ENCODE data around the gene SND1.
"Not testable (repeated sequence)": the region's sequence is repeated elsewhere in the genome, so short reads cannot be mapped to it uniquely, and the experiment has no call there.

The SND1 gene

DNA sequence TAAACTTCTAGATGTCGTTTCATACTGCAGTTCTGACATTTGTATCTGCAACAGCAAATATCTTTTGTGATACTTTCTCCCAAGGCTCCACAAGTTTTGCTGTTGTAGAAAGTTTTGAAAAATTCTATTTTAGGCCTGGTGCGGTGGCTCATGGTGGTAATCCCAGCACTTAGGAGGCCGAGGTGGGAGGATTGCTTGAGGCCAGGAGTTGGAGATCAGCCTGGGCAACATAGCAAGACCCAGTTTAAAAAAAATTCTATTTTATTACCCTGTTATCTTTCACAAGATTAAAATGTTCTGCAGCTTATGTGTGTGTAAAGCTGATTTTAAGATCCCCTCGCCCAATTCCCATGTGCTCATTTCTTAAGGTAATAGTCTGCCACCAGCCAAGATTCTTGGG is 1.4 kb downstream of the SND1 start:
- DNase-seq: no peak

DNA sequence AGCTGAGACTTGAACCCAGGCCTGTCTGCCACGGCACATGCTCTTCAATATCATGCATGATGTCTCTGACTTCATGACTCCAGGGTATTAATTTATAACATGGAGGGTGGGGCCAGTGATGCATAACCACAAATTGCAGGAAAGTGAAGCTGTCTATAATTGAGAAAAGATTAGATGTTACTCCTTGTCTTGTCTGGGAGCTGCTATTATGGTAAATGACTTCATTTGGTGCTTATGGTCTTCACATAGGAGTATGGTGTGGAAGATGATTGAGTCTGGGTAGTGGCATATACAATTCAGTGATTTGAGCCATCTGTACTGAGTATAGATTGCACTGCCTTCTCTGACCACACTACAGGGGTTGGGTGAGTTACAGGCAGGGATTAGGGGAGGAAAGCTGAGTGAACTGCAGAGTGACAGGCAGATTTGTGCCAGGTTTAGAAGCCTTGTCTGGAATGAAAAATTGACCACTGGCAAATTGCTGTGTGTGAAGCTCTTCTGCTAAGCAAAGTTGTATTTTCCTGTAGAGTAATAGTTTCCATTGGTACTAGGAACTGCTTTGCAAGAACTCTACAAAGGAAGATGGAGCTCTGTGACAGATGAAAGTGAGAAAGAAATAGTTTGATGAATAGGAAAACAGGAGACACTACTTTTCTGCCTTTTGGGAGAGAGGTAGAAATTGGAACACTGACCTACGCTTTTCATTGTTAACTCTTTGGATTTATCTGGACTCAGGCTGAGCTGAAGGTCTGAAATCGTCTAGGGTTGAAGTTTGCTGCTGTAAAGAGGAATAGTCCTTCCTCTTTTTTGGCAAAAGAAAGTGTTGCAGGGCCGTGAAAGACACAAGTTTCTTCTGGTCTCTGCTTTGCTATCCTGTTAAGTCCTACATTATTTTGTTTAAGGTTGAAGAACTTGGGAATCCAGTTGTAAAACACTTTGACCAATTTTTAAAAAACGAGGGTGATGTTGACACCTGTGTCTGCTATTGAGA is 2.7 kb downstream of the SND1 start:
- peak; percentile 31 for DNase-seq

GRCh38 chr7:127655720-127656119 is 3.7 kb downstream of the SND1 start:
- no peak for DNase-seq

GRCh38 chr7:127657500-127657899 is 5.5 kb downstream of the SND1 start:
- no peak for DNase-seq

- DNase-seq: no peak
These were observed 7.1 kb downstream of the SND1 start for GRCh38 chr7:127658970-127659630.

- DNase-seq: no peak
These were observed 13.9 kb downstream of the SND1 start for GRCh38 chr7:127665922-127666321.

- no peak for DNase-seq
These were observed 14.6 kb downstream of the SND1 start for GRCh38 chr7:127666602-127667001.

- DNase-seq: peak; percentile 54
These were observed 15.2 kb downstream of the SND1 start for GRCh38 chr7:127667017-127667670.

- DNase-seq: peak; percentile 19
These were observed 16.0 kb downstream of the SND1 start for GRCh38 chr7:127667759-127668530.

- DNase-seq: no peak
These were observed 19.3 kb downstream of the SND1 start for GRCh38 chr7:127671341-127671740.

DNA sequence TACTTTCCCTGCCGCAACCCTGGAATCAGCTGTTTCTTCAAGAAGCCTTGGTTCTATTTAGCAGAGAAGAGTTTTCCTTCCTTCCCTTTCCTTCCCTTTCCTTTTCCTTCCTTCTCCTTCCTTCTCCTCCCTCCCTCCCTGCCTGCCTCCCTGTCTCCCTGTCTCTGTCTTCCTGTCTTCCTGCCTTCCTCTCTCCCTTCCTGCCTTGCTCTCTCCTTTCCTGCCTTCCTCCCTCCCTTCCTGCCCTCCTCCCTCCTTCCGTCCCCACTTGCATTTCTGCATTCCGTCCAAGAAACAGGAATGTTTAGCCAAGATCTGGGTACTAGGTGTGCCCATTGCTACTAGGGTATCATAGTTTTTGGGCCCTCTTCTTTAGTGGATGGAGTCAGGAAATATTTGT is 21.9 kb downstream of the SND1 start:
- DNase-seq: no peak

DNA sequence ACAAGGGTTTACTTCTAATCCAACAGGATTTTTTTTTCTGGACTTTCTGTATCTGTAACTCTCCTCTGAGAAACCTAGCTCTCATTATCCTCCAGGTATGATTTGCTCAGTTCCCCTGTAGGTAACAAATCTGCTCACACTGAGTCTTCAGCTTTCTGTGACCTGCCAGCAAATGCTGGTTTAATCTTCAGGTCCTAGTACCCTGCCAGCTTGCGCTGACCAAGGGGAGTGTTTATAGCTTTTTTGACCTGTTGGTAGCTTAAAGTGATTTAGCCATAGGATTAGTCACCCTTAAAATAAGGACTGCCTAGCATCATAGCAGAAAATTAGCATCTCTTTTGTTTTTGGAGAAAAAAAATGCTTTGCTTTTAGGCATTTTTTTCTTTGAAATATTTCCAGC is 22.4 kb downstream of the SND1 start:
- no peak for DNase-seq

DNA sequence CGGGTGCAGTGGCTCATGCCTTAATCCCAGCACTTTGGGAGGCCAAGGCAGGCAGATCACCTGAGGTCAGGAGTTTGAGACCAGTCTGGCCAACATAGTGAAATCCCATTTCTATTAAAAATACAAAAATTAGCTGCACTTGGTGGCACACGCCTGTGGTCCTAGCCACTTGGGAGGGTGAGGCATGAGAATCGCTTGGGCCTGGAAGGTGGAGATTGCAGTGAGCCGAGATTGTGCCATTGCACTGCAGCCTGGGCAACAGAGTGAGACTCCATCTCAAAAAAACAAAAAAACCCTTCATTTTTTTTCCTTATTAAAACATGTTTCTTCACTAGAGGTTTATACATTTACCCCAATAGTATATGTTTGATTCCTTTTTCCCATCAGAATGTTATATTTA is 22.9 kb downstream of the SND1 start:
- not testable (repeated sequence) for DNase-seq

DNA sequence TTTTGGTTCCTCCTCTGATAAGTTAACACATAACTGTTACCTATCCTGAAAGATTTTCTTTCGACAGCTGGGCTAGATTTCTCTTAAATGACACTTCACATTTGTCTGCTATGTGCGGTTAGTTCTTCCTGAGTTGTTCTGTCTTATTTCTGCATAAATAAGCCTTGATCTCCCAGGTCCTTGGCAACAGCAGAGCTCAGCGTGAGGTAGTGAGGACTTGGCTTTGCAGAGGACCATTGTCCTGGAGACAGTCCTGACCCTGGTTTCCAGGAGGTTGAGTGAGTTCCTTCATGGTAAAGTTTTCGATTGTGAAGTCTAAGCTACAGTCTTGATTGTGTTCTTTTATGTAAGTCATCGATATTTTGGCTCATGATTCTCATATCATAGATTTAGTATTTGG is 23.7 kb downstream of the SND1 start:
- DNase-seq: no peak

DNA sequence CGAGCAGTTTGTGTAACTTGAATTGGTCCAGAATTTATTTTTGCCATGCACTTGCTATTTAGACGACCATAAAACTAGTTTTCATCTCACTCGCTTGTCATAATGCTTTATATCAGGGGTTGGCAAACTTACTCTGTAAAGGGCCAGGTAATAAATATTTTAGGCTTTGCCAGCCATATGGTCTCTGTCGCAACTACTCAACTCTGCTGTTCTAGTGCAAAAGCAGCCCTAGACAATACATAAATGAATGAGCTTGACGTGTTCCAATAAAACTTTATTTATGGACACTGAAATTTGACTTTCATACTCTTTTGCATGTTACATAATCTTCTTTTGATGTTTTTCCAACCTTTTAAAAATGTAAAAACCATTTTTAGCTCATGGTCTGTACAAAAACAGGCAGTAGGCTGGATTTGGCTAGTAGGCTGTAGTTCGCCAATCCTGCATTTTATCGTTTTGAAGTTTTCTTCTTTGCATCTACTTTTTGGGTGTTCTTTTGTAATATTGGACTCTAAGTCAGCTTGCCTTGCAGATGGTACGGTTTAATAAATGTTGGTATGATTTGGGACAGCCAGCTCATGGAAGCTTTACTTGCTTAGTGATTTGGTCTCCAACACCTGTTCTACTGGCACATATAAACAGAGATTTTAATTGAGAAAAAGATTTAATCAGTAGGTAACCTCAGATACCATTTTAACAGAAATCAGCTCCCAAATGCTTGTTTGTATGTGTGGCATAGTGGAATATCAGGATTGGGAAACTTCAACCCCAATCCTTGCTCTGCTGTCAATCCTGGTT is 25.6 kb downstream of the SND1 start:
- DNase-seq: no peak

DNA sequence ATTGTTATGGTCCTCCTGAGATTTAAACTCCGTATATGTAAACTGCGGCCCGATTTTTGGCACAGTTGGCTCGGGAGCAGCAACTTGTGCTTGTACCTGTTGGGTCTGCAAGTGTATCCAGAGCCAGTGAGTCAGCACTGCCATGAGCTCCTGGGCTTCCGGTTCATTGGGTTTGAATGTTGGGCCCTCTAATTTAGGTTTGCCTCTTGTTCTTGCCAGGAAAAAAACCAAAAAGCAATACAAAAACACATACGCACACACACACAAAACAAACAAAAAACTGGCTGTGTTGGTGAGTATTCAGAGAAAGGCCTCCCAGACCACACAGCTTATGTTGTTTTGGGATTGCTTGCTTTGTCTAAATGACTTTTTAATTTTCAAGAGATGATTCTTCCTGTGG is 26.3 kb downstream of the SND1 start:
- DNase-seq: no peak

GRCh38 chr7:127678947-127679346 is 27.0 kb downstream of the SND1 start:
- peak; percentile 56 for DNase-seq

GRCh38 chr7:127680983-127681382 is 29.0 kb downstream of the SND1 start:
- no peak for DNase-seq

- DNase-seq: no peak
These were observed 30.1 kb downstream of the SND1 start for GRCh38 chr7:127682140-127682539.

- no peak for DNase-seq
These were observed 32.0 kb downstream of the SND1 start for GRCh38 chr7:127683776-127684681.
